K562 (cell line): ENCODE data around the gene RGS9. TPM values are rescaled to one million over a fixed set of nuclear protein-coding genes. Genes with fewer than 3 reads are reported as not detected.

Experiments used
- ATAC-seq: fragments of 200-7000 bp; cut with Tn5 transposase; 3 replicates; pipeline ENCODE4 v1.9.1; 2020; ENCODE audit warnings: moderate library complexity
- BruUV-seq: library from RNA; stranded (reverse); fragments of 400-500 nt; replicated peaks from 2 replicates; lab custom pipeline; 2021; lab: Mats Ljungman, UMichigan
- CTCF ChIA-PET: fragments of 300-600 bp; formaldehyde crosslinking; extraction: SDS; loops from one replicate; lab custom pipeline; 2021; ENCODE audit warnings: low intra/inter-chr PET ratio; lab: Yijun Ruan, JAX
- POLR2A ChIA-PET: fragments of 300-600, 350-650 bp; sonication (Branson Sonifier 250); formaldehyde crosslinking; extraction: SDS; loops from one replicate; lab custom pipeline; 2021; ENCODE audit warnings: antibody characterized with exemption, inconsistent platforms; lab: Yijun Ruan, JAX
- DNase-seq, 4 experiments: peaks; one replicate each; pipeline versions ENCODE4 v3.0.0 to v3.0.0-alpha.2; 2011 to 2018; ENCODE audit warnings: low spot score in 3 of 4, mixed read lengths in 3 of 4; ENCODE audit errors: extremely low read depth in 1 of 4
- FAIRE-seq: peaks from 2 replicates; lab custom pipeline; 2011; peaks lifted over from hg19 to GRCh38; lab: Jason Lieb, UNC
- H2AFZ ChIP-seq: 2 replicates; pipeline ENCODE4 v1.6.0; 2011; ENCODE audit warnings: low read depth, low read length, control low read depth, inconsistent platforms
- H3K27ac ChIP-seq: fragments of 200-600 bp; 3 replicates; pipeline ENCODE4 v1.8.0; 2011; ENCODE audit warnings: low read depth, mild to moderate bottlenecking, control low read depth, inconsistent platforms, low read length, moderate library complexity, mixed read lengths; ENCODE audit errors: extremely low read depth
- H3K27me3 ChIP-seq, 2 experiments: fragments of 300-600 bp in 1 of 2; 2 replicates in 1 of 2; 3 replicates in 1 of 2; pipeline versions ENCODE4 v1.6.0 to v1.8.0; 2011; ENCODE audit warnings: inconsistent platforms in 2 of 2, low read length in 2 of 2, mild to moderate bottlenecking in 1 of 2, mixed read lengths in 1 of 2, moderate library complexity in 1 of 2; ENCODE audit not compliant: control insufficient read depth in 2 of 2, insufficient read depth in 2 of 2
- H3K36me3 ChIP-seq: fragments of 300-600 bp; 3 replicates; pipeline ENCODE4 v1.8.0; 2011; ENCODE audit warnings: mild to moderate bottlenecking, low read length, inconsistent platforms; ENCODE audit not compliant: control insufficient read depth, insufficient read depth
- H3K4me1 ChIP-seq, 2 experiments: fragments of 200-600 bp in 1 of 2; replicated peaks in 1 of 2; 2 replicates in 1 of 2; 3 replicates in 1 of 2; pipeline versions ENCODE4 v1.5.1 to v1.8.0; 2011; ENCODE audit warnings: inconsistent platforms in 2 of 2, low read length in 2 of 2, mild to moderate bottlenecking in 1 of 2, mixed read lengths in 1 of 2, moderate library complexity in 1 of 2; ENCODE audit not compliant: control insufficient read depth in 2 of 2, insufficient read depth in 2 of 2
- H3K4me2 ChIP-seq: 2 replicates; pipeline ENCODE4 v1.6.1; 2011; ENCODE audit warnings: low read length, control low read depth, inconsistent platforms, mixed read lengths; ENCODE audit not compliant: insufficient read depth
- H3K4me3 ChIP-seq: fragments of 200-600 bp; sonication (generic), shearing (Covaris generic); 2 replicates; pipeline ENCODE4 v1.5.1; 2016; ENCODE audit warnings: control low read depth, inconsistent platforms
- H3K79me2 ChIP-seq: fragments of 200-600 bp; 3 replicates; pipeline ENCODE4 v1.8.0; 2011; ENCODE audit warnings: low read length, inconsistent platforms; ENCODE audit not compliant: control insufficient read depth, insufficient read depth
- H3K9ac ChIP-seq, 2 experiments: 2 replicates each; pipeline versions ENCODE4 v1.6.0 to v1.6.1; 2011; ENCODE audit warnings: low read depth in 2 of 2, low read length in 2 of 2, control low read depth in 1 of 2, inconsistent platforms in 1 of 2, mild to moderate bottlenecking in 1 of 2, mixed read lengths in 1 of 2; ENCODE audit not compliant: insufficient read depth in 1 of 2
- H3K9me1 ChIP-seq: one replicate; pipeline ENCODE4 v1.6.0; 2011; ENCODE audit warnings: inconsistent platforms, mild to moderate bottlenecking, low read length, moderate library complexity; ENCODE audit not compliant: control insufficient read depth, insufficient read depth
- H3K9me3 ChIP-seq: replicated peaks from 2 replicates; pipeline ENCODE4 v1.5.1; 2011; ENCODE audit warnings: low read depth, low read length, inconsistent platforms; ENCODE audit not compliant: control insufficient read depth, insufficient read depth
- H4K20me1 ChIP-seq: replicated peaks from 2 replicates; pipeline ENCODE4 v1.6.1; 2011; ENCODE audit warnings: low read length, inconsistent platforms, mixed read lengths; ENCODE audit not compliant: control insufficient read depth, insufficient read depth
- CGGBP1 ChIP-seq: fragments of 250-450 bp; sonication (Bioruptor Pico); IDR thresholded peaks from 2 replicates; pipeline ENCODE4 v1.9.0; 2021; ENCODE audit warnings: mild to moderate bottlenecking
- ETS2 ChIP-seq: IDR thresholded peaks from 2 replicates; pipeline ENCODE4 v1.6.1; 2016; ENCODE audit warnings: borderline replicate concordance, missing genetic modification characterization, mild to moderate bottlenecking, moderate library complexity, missing compliant biosample characterization; ENCODE audit not compliant: poor library complexity, severe bottlenecking
- FOXA1 ChIP-seq: fragments of 450-650 bp; IDR thresholded peaks from 2 replicates; pipeline ENCODE4 v1.6.1; 2016; ENCODE audit warnings: mild to moderate bottlenecking, borderline replicate concordance
- LEF1 ChIP-seq: fragments of 450-650 bp; IDR thresholded peaks from 2 replicates; pipeline ENCODE4 v1.6.1; 2016; ENCODE audit warnings: mild to moderate bottlenecking
- MCM5 ChIP-seq: fragments of 450-650 bp; IDR thresholded peaks from 2 replicates; pipeline ENCODE4 v1.6.1; 2016; ENCODE audit warnings: low read depth
- MITF ChIP-seq: IDR thresholded peaks from 2 replicates; pipeline ENCODE4 v1.6.1; 2014; ENCODE audit warnings: antibody characterized with exemption
- POLR2AphosphoS2 ChIP-seq: IDR thresholded peaks from 2 replicates; pipeline ENCODE4 v1.6.1; 2012; ENCODE audit warnings: low read length, improper control_type of control experiment
- PRMT5 ChIP-seq: sonication (generic); formaldehyde crosslinking; IDR thresholded peaks from 2 replicates; pipeline ENCODE4 v1.5.0; 2020; ENCODE audit warnings: missing genetic modification reagents
- RBM15 ChIP-seq: fragments of 200-400 bp; formaldehyde crosslinking; IDR thresholded peaks from 2 replicates; pipeline ENCODE4 v1.6.1; 2018; ENCODE audit warnings: mild to moderate bottlenecking, low read length, moderate library complexity; ENCODE audit not compliant: insufficient read depth
- STAT6 ChIP-seq: sonication (generic); formaldehyde crosslinking; IDR thresholded peaks from 2 replicates; pipeline ENCODE4 v1.8.1; 2023; ENCODE audit warnings: mild to moderate bottlenecking, missing genetic modification reagents
- TCF7L2 ChIP-seq: fragments of 150-350 bp; IDR thresholded peaks from 2 replicates; pipeline ENCODE4 v1.6.1; 2016; ENCODE audit warnings: low read depth, mild to moderate bottlenecking, low read length, moderate library complexity
- TSC22D4 ChIP-seq: fragments of 450-650 bp; IDR thresholded peaks from 2 replicates; pipeline ENCODE4 v1.6.1; 2016; ENCODE audit warnings: missing genetic modification characterization, missing biosample characterization, control low read depth
- ZBTB34 ChIP-seq: fragments of 250-450 bp; sonication (Bioruptor Pico); IDR thresholded peaks from 2 replicates; pipeline ENCODE4 v1.8.0; 2021; ENCODE audit warnings: mild to moderate bottlenecking, moderate library complexity
- ZNF146 ChIP-seq: IDR thresholded peaks from one replicate; pipeline ENCODE4 v1.6.1; 2018; ENCODE audit warnings: missing compliant biosample characterization; ENCODE audit not compliant: unreplicated experiment
- ZNF316 ChIP-seq: fragments of 450-650 bp; IDR thresholded peaks from 2 replicates; pipeline ENCODE4 v1.6.1; 2016
- in situ Hi-C: fragments of 300-500 bp; cut with MboI; formaldehyde crosslinking; loops from 4 replicates; pipeline ENCODE4 v1.15.0; 2018; ENCODE audit warnings: inconsistent platforms, mixed read lengths
- intact Hi-C: fragments of 100-400 bp; cut with micrococcal nuclease; formaldehyde crosslinking; loops from 2 replicates; pipeline ENCODE4 v1.14.2; 2022
- polyA plus RNA-seq, 8 experiments: library from polyadenylated mRNA; depleted of rRNA in 4 of 8; stranded (reverse) in 5 of 8; unstranded in 3 of 8; fragments of >200 nt; fragmentation: Nextera tagmentation in 2 of 8; fragmentation: Illumina TruSeq in 1 of 8; extraction: Ambion mirVana in 2 of 8; extraction: Trizol in 1 of 8; gene quantifications; 2 replicates each; pipeline versions ENCODE4 v1.2.1 to v1.2.3, GENCODE V29; 2011 to 2014; ENCODE audit warnings: inconsistent platforms in 1 of 8, missing spikeins in 1 of 8
- total RNA-seq, 7 experiments: library from RNA; depleted of rRNA in 6 of 7; stranded (reverse); fragments of >200 nt in 6 of 7; fragmentation: Illumina TruSeq in 2 of 7; extraction: Trizol in 2 of 7; gene quantifications; 2 replicates each; pipeline versions ENCODE4 v1.2.1 to v1.2.3, GENCODE V29; 2011 to 2021; ENCODE audit warnings: low replicate concordance in 1 of 7
- TF ChIP-seq, protein P1 (sequence below): fragments of 450-650 bp; IDR thresholded peaks from 2 replicates; pipeline ENCODE4 v1.6.1; 2016; ENCODE audit warnings: antibody characterized with exemption

Gene RGS9
- total and polyA plus RNA-seq, 9 of the 15 experiments (the other 6 are each of a cell fraction or from before 2014, with no cell fraction given): 0.18 to 1.4 (median 0.55) TPM

- TF ChIP-seq, protein P1, sequence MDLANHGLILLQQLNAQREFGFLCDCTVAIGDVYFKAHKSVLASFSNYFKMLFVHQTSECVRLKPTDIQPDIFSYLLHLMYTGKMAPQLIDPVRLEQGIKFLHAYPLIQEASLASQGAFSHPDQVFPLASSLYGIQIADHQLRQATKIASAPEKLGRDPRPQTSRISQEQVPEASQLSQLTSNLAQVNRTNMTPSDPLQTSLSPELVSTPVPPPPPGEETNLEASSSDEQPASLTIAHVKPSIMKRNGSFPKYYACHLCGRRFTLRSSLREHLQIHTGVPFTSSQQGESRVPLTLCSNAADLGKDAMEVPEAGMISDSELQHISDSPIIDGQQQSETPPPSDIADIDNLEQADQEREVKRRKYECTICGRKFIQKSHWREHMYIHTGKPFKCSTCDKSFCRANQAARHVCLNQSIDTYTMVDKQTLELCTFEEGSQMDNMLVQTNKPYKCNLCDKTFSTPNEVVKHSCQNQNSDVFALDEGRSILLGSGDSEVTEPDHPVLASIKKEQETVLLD: 0 out of 2 replicates have a peak, but pooled peaks have one; percentile 29
- TF ChIP-seq ZBTB34 (CRISPR knock-in tag): no peak
- TF ChIP-seq, all 486 proteins: peak for 8
Observed at GRCh38 chr17:65174974-65175373, 37.8 kb downstream of the RGS9 start (continued).

DNA sequence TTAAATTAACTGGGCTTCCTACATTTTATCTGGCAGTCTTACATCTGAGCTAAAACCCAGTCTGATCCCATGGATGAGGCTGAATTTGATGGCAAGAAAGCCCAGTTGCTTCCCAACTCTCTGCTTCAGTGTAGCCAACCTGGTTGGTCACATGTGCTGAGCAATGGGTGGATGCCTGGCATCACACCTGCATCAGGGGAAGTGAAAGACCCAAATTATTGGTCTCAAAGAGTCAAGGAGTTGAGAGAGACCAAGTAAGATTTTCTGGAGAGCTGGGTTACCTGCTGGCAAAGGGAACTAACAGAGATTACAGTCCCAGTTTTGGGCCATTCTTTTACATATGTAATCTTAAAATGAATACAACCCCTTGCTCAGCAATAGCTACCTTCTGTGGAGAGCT, 38.8 kb downstream of the RGS9 start:
- H2AFZ ChIP-seq: no peak overlapping the region
- no peak for FAIRE-seq
- H4K20me1 ChIP-seq: no peaks in the 10 kb centered on the region
- no peaks in the 10 kb centered on the region; a peak in 1 of 5 replicates for H3K27me3 ChIP-seq
- no peak overlapping the region for H3K4me2 ChIP-seq
- ChIA-PET CTCF (no interaction called here), POLR2A (no interaction called here)
- H3K9me3 ChIP-seq: no peaks in the 10 kb centered on the region
- no peak overlapping the region for H3K9ac ChIP-seq
- no peaks in the 10 kb centered on the region for H3K9me1 ChIP-seq
- intact Hi-C loops (no loop called here), in situ Hi-C loops (no loop called here)
- no peak overlapping the region for H3K27ac ChIP-seq
- no peaks in the 10 kb centered on the region for H3K79me2 ChIP-seq
- no peaks in the 10 kb centered on the region for H3K36me3 ChIP-seq
- DNase-seq: no peak
- no peak for ATAC-seq
- H3K4me3 ChIP-seq: no peak overlapping the region
- peaks cover 23 to 42% of the 10 kb centered on the region in 2 experiments for H3K4me1 ChIP-seq
- no TSS peak for BruUV-seq
- TF ChIP-seq MCM5: no peak
- no peak for TF ChIP-seq RBM15
- TF ChIP-seq PRMT5: no peak
- TF ChIP-seq CGGBP1 (CRISPR knock-in tag): no peak
- no peak for TF ChIP-seq FOXA1
- no peak for TF ChIP-seq ZNF316
- no peak for TF ChIP-seq ZNF146 (CRISPR knock-in tag)
- TF ChIP-seq ETS2 (tag): no peak
- no peak for TF ChIP-seq MITF
- no peak for TF ChIP-seq LEF1
- no peak for TF ChIP-seq POLR2AphosphoS2
- no peak for TF ChIP-seq STAT6 (CRISPR knock-in tag)
- TF ChIP-seq TSC22D4 (tag): no peak
- TF ChIP-seq TCF7L2: no peak
